Islet of Langerhans (tissue), 1 donor: ENCODE data around the gene DCLK1.
"Not testable (repeated sequence)": the region's sequence is repeated elsewhere in the genome, so short reads cannot be mapped to it uniquely, and the experiment has no call there.

Experiments
- FAIRE-seq: peaks from one replicate; lab custom pipeline; 2011; peaks lifted over from hg19 to GRCh38; lab: Jason Lieb, UNC

DCLK1 gene

DNA sequence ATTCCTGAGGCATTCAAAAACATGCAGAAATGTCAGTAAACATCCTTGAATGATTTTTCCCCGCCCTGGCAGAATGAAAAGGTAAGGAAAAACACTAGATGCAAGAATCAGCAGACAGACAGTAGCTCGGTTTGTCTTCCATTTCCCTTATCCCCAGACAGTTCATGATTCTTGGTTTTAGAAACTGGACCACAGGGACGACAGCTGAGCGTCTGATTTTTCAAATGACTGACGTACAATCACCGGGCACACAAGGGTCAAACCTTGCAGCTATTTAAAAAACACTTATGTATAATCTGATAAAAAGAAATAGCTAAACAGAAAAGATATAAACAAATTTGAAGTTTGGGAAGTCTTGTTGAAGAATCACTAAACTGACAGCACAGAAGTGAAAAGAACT is 47.1 kb downstream of the DCLK1 start:
- no peak for FAIRE-seq

DNA sequence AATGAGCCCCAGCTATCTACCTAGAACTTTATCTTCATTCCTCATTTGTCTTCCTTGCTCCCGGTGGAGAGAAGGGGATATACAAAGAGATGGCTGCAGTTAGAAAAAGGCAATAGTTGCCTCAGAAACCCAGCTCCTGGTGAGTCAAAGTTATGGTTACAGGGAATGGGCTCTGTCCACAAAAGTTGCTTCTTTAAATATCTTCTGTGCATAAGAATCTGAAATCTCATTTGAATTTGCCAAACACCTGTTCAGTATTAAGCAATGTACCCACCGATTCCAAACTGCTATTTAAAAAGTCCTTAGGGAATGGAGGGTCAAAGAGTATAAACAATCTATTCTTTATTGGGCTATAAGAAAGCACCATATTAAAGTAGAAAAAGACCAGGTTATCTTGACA is 48.4 kb downstream of the DCLK1 start:
- no peak for FAIRE-seq

DNA sequence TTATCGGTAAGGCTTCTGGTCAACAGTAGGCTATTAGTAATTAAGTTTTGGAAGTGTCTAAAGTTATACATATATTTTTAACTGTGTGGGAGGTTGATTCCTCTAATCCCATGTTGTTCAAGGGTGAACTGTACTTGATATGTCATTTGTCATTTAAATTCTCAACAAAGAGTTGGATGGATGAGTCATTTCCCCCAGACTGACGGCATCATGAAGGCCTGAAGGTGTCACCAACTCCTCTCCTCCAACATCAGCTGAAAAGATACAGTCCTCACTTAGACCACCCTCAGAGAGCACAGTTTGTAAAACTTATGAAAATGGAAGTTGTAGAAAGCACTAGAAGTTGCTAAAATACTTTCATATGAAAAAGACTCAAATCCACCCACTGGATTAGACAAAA is 48.8 kb downstream of the DCLK1 start:
- FAIRE-seq = no peak

DNA sequence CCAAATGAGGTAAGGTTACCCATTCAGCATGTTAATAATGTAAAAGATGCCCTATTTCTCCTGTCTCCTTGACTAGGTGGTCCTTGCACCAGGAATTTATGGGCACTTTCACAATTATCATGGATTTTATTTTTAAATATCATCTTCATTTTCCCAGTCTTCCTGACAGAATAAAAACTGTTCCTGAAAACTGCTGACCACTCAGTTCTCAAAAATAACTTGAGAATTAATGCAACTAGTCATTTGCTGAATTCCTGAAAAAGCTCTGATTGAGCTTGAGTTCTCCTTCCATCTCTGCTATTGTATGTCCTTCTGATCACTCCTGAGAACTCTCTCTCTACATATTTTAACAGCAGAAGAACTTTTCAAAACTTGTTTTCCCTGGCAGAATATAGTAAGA is 55.0 kb downstream of the DCLK1 start:
- FAIRE-seq = no peak

DNA sequence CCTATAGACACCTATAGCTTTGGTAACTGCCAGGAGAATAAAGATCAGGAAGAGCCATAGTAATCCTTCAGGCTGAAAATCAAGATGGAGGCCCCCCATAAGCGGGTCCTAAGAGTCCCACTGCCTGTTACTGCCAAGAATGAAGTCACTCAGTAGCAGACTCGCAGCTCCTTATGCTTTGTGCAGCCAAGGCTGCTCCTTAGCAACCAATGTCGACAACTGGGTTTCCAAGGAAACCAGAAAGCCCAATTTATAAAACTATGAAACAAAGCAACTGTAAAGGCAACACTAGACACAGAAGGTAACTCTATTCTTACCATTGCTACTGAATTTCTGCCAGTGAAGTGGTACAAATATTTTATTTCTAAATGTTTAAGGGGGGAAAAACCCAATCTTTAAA is 56.5 kb downstream of the DCLK1 start:
- no peak for FAIRE-seq

DNA sequence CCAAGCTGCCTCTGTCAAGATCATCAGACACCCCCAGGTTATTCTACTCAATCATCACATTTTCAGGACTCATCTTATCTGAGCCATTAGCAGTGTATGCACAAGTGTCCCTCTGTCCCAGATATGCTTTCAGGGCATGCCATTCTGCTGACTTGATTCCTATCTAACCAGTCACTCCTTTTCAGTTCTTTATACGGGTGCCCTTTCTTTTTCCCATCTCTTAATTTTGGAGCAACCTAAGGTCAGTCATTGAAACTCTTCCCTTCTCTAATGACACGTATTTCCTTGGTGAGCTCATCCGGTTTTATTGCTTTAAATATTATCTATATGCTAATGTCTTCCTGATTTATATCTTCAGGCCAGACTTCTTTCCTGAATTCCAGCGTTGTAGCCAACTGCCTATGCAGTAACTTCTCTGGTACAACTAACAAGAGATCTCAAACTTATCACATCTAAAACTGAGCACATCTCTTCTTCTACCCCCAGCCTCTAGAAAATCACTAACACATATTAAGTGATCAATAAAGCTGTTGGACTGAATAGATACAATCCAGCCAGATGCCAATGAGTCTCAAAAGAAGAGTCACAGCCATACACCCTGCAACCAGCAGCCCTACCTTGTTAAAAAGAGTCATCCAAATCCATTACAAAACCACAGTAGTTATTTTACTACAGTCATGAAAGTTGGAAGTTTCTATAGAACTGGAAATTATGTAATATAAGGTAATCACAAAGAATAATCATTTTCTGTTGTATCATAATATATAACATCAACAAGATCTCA is 58.8 kb downstream of the DCLK1 start:
- no peak for FAIRE-seq

DNA sequence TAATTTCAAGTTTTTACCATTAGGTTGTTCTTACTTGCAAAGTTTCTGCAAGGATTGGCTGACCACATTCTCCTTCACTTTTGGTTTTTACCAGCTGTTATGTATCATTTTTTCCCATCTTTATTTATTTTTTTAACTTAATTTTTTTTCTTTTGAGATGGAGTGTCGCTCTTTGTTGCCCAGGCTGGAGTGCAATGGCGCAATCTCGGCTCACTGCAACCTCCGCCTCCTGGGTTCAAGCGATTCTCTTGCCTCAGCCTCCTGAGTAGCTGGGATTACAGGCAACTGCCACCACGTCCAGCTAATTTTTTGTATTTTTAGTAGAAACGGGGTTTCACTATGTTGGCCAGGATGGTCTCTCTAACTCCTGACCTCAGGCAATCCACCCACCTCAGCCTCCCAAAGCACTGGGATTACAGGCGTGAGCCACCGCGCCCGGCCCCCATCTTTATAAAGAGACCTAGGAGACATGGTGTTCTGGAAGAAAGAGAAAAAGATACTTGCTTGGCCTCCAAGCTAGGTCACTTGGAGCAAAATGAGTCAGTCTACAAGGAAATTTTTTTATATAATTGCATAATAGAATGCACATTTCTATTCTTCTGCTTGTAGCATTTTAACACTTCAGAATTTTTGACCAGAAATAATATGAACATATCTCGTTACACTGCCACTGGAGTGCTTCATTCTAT is 60.5 kb downstream of the DCLK1 start:
- not testable (repeated sequence) for FAIRE-seq

DNA sequence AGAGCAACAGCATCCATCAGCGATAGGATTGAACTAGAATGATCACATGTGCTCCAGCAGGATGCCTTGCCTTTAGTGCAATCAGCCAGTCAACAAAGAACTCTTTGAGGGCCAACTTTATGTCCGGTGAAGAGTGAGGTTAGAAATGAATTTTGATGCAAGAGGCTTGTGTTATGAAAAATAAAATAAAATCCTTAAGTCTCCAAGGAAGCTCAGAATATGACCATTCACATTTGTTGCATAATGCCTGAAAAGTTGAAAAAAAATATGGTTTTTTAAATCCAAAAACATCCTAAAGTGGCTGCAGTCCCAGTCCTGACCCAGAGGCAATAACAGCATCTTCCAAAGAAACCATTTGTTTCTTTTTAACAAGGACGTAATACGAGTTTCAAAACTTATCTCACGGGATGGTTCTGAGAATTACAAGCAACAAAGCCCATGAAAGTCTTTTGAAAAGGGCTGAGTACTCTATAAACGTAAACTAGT is 61.3 kb downstream of the DCLK1 start:
- FAIRE-seq = no peak

DNA sequence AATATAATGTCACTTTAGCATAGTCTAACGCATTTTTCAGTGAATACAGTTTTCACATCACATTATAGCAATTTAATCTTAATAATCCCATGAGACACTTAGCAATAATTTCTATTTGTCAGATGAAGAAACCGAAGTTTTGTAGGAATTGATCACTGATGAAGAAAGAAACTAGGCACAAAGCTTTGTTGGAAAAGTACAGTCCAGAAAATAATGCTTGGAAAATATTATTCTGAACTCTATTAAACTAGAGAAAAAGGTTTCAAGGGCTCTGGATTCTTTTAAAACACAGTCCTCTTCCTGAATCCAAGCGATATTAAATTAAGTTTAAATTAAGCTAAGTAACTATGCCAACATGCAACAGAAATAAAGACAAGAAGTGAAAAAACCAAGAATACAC is 62.2 kb downstream of the DCLK1 start:
- FAIRE-seq = no peak

DNA sequence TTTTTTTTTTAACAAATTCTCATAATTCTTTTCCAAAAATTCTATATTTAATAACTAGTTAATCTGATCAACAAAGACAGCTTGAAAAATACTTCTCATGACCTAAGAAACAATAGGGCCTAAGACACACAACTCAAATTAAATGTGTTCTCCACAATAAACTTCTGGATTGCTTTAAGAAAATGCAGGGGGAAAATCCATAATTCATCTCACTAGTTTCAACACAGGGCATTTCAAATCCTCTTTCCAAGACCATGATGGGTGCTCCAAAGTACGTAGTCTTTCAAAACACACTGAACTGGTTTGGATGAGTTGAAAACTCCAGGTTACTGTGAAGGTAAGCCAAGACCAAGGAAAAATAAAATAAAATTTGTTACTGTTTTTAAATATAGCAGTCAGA is 62.6 kb downstream of the DCLK1 start:
- no peak for FAIRE-seq

DNA sequence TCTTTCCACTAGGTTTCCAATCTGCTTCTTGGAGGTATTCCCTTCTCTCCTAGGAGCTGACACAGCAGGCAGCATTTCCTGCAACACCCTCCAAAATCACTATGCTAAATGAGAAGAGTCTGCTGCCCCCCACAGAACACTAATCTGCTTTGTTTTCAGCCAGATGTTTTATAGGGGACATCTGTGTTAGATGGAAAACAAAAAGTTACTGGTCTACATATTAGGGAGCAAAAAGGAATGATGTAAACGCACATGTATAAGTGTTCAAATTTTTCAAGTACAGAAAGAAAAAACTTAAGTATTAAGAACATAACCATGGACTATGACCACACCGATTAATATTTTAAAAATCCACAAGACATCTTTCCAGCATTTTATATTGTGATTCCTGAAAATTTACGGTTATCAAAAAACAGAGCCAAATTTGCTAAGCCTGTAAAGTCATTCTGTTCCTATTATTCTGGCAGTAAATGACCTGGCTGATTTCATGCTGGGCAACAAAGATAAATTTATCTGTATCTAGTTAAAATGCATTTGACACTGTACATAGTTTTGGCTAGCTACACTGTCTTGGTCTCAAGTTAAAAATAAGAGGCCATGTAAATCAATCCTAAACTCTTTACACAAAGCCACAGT is 63.3 kb downstream of the DCLK1 start:
- no peak for FAIRE-seq

DNA sequence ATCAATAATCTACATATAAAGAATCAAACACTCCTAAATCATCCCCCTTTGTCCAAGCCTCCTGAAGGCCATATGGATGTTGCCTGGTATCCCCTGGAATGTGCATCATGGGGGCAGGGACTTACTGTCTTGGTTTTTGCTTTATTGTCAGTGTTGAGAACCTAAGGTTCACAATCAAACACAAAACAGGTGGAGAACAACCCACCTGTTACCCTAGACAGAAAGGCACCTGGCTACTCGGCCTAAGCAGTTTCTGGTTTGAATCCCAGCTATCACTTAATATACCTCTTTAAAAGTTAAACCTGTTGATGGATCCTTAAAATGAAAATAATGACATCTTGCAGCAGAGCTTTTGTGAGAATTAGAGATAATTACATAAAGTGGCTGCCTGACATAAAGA is 68.9 kb downstream of the DCLK1 start:
- FAIRE-seq = no peak

DNA sequence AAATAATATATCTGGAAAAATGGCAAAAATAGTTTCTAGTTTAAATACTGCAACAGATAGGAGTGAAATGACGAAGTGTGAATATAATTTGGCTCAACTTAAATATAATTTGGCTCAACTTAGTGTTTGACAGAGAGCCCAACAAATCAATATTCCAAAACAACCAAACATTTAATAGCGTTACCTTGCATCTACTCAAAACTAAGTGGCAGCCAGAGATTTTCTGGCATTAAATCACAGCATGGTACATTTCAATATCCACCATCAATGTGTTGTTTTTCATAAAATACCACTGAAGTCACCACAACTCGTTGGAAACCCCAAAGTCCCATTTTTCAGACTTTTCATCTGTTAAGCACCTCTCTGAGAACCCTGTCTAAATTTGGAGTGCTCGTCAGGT is 69.6 kb downstream of the DCLK1 start:
- no peak for FAIRE-seq

DNA sequence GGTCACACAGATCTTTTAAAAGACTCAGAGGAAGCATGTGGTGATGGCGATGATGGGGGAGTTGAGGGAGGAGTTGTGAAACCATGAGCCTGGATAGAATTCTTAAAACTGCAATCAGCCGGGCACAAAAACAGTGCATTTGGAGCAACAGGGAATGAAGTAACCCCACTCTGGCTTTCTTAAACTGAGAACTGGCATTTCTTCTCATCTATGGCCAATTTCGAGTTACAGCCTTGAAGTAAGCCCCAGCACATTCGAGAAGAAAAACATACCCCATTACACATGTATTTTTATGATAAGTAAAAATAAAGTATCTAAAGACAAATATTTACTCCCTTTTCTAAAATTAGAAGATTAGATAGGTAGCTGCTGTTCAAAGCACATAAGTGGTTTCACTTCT is 70.1 kb downstream of the DCLK1 start:
- no peak for FAIRE-seq

DNA sequence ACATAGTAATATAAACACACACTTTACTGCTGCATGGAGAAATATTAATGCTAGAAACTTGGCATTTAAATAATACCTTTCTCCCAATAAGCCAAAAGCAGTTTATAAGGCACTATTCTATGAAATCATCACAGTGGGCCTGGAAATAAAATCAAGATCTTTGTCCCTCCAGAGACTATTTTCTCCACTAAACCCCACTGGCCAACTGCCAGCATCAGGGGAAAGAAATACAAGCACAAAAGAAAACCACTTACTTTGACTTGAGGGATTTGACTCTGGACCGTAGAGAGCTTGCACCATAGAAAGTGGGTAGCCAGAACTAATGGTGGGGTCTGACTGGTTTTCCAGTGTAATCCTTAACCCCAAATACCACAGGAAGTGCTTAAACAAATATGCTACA is 71.9 kb downstream of the DCLK1 start:
- FAIRE-seq = no peak

DNA sequence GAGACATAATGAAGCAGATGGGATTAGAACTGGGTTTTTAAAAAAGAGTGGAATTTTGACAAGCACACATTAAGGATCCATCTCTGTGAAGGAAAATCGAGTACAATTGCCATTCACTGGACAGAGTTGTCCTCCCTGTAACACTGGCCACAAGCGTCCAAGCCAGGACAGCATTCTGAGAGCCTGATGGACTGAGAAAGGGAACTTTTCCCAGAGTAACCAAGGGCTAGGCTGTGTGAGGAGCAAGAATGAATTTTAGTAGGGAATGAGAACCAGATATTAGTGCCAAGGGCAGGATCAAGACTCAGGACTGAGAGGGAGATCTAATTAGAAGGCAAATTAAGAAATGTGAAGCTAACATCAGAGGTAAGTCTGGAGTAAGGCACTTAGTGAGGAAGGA is 73.1 kb downstream of the DCLK1 start:
- FAIRE-seq = no peak

DNA sequence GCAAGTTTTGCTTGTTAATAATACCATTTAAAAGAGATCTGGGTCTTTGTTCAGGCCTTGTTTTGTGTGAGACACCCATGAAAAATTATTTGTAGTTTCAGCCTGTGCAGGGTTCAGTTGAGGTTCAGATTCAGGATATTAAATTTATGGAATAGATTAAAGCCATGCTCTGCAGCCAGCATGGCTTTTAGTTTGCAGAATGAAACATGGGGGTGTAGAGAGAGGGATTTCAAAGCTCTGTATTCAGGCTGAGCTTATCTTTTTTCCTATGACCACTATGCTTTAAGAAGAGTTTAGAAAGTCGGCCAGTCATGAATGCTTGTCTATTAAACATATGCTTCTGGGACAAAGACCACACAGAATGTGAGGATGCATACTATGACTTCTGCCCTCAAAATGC is 73.6 kb downstream of the DCLK1 start:
- FAIRE-seq = no peak

DNA sequence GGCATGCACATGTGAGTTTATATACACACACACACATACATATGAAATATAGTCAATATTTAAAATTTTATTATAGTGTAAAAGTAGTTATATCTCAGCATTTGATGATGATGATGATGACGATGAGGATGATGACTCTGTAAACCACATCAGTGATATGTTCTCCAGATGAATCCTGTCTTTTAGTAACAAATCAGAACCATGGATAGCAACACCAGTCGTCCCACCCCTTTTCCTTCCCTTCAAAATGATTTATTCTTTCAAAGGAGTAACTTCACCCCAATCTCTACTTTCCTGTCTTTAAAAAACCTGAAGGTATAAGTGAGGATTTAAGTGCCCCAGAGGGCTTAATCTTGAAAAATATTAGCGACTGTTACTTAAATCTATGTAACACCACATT is 74.1 kb downstream of the DCLK1 start:
- FAIRE-seq = no peak

DNA sequence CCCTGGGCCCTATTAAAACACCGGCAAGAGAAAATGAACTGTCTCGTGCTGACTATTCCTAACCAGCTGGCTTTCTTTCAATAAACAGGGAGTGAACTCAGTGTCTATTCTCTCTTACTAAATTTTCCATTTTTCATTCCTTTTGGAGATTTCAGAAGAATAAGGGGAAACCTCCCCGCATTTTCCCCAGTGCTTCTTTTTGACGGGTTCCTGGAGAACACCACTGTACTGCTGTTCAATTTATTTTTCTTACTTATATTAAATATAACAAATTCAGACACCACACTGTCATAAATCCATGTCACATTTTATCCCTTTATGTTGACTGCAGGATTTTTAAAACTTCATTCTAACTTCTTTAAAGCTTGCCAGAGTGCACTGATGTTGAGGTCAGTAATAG is 75.8 kb downstream of the DCLK1 start:
- FAIRE-seq = no peak

DNA sequence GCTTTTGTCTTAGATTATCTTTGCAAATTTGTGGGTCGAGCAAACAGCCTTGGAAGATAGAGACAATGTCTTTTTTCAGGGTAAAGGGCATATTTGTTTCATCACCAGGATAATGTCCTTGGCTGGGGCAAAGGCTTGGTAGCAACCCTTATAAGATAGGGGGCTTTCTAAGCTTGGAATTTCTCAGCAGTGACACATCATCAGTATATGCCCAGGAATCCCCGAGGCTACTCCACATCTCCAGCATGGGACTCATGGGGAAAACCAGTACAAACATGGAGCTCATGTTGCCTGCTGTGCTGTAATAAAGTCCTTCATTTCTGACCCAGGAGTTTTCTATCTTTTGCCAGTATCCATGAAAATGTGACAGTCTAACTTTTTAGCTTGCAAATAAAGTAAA is 77.1 kb downstream of the DCLK1 start:
- no peak for FAIRE-seq

DNA sequence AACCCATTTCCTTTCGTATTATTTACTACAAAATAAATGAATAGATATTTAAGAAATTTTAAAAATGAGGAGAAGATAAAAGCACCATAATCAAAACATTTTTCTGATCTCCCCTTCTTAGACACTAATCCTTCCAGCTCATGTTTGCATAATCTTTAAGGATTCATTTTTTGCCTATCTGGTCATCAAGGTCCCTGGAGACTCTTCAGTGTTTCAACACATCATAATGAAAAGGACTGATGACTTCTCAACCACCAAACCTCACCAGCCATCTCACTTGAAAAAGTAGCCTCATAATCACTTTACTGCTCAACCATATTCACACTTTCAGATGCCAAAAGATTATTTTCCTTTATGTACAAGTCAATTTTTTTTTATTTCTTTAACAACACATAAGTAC is 80.1 kb downstream of the DCLK1 start:
- no peak for FAIRE-seq

DNA sequence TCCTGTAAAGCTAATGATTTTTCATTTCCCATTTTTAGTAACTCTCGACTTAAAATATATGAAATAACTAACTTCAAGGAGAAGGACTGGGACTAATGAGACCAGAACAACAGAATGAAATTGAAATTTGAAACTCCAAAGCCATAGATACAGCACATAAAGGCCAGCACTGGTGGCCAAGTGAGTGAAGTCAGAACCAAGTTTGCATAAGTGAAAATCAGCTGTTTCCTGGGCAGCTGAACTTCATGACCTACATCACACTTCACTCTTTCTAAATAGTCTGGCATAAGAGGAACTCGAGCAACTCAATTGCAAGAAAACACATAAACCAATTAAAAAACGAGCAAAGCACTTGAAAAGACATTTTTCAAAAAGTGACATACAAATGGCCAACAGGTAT is 84.5 kb downstream of the DCLK1 start:
- no peak for FAIRE-seq

DNA sequence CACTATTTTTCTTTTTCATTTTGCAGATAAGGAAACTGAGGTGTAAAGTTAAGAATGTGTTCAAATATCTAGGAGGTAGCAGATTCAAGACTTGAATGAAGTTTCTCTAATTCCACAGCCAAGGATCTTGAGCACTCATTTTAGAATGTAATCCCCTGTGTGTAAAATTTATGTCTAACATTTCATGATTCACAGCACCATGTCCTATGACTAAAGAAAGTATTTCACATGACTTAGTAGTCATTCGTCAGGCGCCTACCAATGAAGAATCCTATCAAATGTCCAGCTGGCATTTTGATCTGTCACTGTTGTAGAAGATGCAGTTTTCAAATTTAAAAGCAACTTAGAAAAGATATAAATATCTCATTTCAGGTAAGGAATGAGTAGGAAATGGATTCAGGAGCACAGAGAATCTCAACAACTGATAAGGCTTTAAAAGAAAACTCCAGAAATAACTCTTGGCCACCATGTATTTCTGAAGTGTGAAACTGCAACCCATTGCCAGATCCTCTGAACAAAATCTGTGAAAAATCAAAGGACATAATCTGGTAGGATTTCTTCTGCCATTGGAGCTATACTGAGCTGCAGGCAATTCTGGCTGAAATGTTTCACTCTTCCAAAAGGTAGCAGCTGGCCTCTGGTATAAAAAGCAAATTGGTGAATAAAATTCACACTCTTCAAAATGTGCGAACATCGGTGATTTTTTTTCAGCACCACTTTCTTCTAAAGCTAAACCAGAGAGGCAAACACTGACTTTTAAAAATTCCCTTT is 92.2 kb downstream of the DCLK1 start:
- FAIRE-seq = no peak
